HepG2 (cell line): ENCODE results near the gene SLC7A8. TPM values are rescaled to one million over a fixed set of nuclear protein-coding genes. Genes with fewer than 3 reads are reported as not detected.

Source experiments
- ATAC-seq: fragments of 200-7000 bp; cut with Tn5 transposase; 3 replicates; pipeline ENCODE4 v1.9.1; 2020; ENCODE audit warnings: mild to moderate bottlenecking, moderate library complexity
- BruUV-seq: library from RNA; stranded (reverse); fragments of 400-500 nt; replicated peaks from 2 replicates; lab custom pipeline; 2021; lab: Mats Ljungman, UMichigan
- CTCF ChIA-PET: fragments of 300-600 bp; formaldehyde crosslinking; extraction: SDS; loops from one replicate; lab custom pipeline; 2021; ENCODE audit warnings: low total read pairs, inconsistent platforms, low intra/inter-chr PET ratio; lab: Yijun Ruan, JAX
- POLR2A ChIA-PET: fragments of 350-600 bp; sonication (Branson Sonifier 250); formaldehyde crosslinking; loops from one replicate; lab custom pipeline; 2020; ENCODE audit warnings: antibody characterized with exemption, inconsistent platforms; lab: Yijun Ruan, JAX
- DNase-seq: peaks from one replicate; pipeline ENCODE4 v3.0.0-alpha.2; 2015; ENCODE audit warnings: low spot score
- FAIRE-seq: peaks from 3 replicates; lab custom pipeline; 2011; peaks lifted over from hg19 to GRCh38; lab: Jason Lieb, UNC
- H2AFZ ChIP-seq: one replicate; pipeline ENCODE4 v1.6.1; 2011; ENCODE audit warnings: low read length, inconsistent platforms
- H3K27ac ChIP-seq: fragments of 300-600 bp; 3 replicates; pipeline ENCODE4 v1.8.0; 2011; ENCODE audit warnings: mixed run types, mild to moderate bottlenecking, mixed read lengths, low read length, inconsistent platforms; ENCODE audit not compliant: insufficient read depth; ENCODE audit errors: extremely low read length
- H3K27me3 ChIP-seq, 2 experiments: fragments of 200-600 bp in 1 of 2; 2 replicates in 1 of 2; 3 replicates in 1 of 2; pipeline versions ENCODE4 v1.6.0 to v1.8.0; 2011; ENCODE audit warnings: low read length in 2 of 2, mild to moderate bottlenecking in 2 of 2, moderate library complexity in 2 of 2, inconsistent platforms in 1 of 2; ENCODE audit not compliant: insufficient read depth in 2 of 2, control insufficient read depth in 1 of 2
- H3K36me3 ChIP-seq, 2 experiments: fragments of 200-600 bp in 1 of 2; replicated peaks in 1 of 2; 2 replicates in 1 of 2; 3 replicates in 1 of 2; pipeline versions ENCODE4 v1.5.1 to v1.8.0; 2011; ENCODE audit warnings: low read length in 2 of 2, inconsistent platforms in 1 of 2; ENCODE audit not compliant: insufficient read depth in 2 of 2, control insufficient read depth in 1 of 2
- H3K4me1 ChIP-seq: 2 replicates; pipeline ENCODE4 v1.5.1; 2012; ENCODE audit warnings: low read length, inconsistent platforms; ENCODE audit not compliant: insufficient read depth
- H3K4me2 ChIP-seq: 2 replicates; pipeline ENCODE4 v1.6.0; 2011; ENCODE audit warnings: low read depth, low read length, inconsistent platforms
- H3K4me3 ChIP-seq, 3 experiments: fragments of 200-600 bp in 1 of 3; sonication (generic), shearing (Covaris generic) in 1 of 3; replicated peaks in 1 of 3; 2 replicates each; pipeline ENCODE4 v1.5.1; 2011 to 2016; ENCODE audit warnings: low read length in 3 of 3, inconsistent platforms in 2 of 3, low read depth in 2 of 3, mild to moderate bottlenecking in 2 of 3, control low read depth in 1 of 3, mixed read lengths in 1 of 3; ENCODE audit not compliant: insufficient read depth in 1 of 3
- H3K79me2 ChIP-seq: one replicate; pipeline ENCODE4 v1.6.1; 2011; ENCODE audit warnings: low read length, inconsistent platforms; ENCODE audit not compliant: insufficient read depth
- H3K9ac ChIP-seq: 2 replicates; pipeline ENCODE4 v1.6.0; 2011; ENCODE audit warnings: mild to moderate bottlenecking, low read depth, low read length, inconsistent platforms; ENCODE audit not compliant: insufficient read depth
- H3K9me3 ChIP-seq: 2 replicates; pipeline ENCODE4 v1.5.1; 2012; ENCODE audit warnings: mild to moderate bottlenecking, low read length
- H4K20me1 ChIP-seq: 2 replicates; pipeline ENCODE4 v1.6.0; 2011; ENCODE audit warnings: inconsistent platforms, mild to moderate bottlenecking, low read length, moderate library complexity; ENCODE audit not compliant: insufficient read depth
- BRD4 ChIP-seq: sonication (generic); formaldehyde crosslinking; IDR thresholded peaks from 2 replicates; pipeline ENCODE4 v1.4.0; 2020; ENCODE audit warnings: missing genetic modification reagents
- CHD4 ChIP-seq: fragments of 200-600 bp; sonication (generic); IDR thresholded peaks from 2 replicates; pipeline ENCODE4 v1.7.0; 2017; ENCODE audit warnings: mild to moderate bottlenecking, low read length, borderline replicate concordance
- EHMT2 ChIP-seq: fragments of 200-600 bp; sonication (generic); IDR thresholded peaks from 2 replicates; pipeline ENCODE4 v1.7.0; 2017; ENCODE audit warnings: antibody characterized with exemption, low read depth, low read length, borderline replicate concordance
- EZH2 ChIP-seq: conservative IDR thresholded peaks from 2 replicates; pipeline ENCODE4 v1.6.1; 2012; ENCODE audit warnings: mild to moderate bottlenecking, low read depth, low read length, moderate library complexity
- FOSL2 ChIP-seq: sonication (generic); formaldehyde crosslinking; IDR thresholded peaks from 2 replicates; pipeline ENCODE4 v1.4.0; 2020; ENCODE audit warnings: missing genetic modification reagents
- GTF2F1 ChIP-seq: fragments of 150-350 bp; IDR thresholded peaks from 2 replicates; pipeline ENCODE4 v1.6.1; 2014; ENCODE audit warnings: low read length
- GZF1 ChIP-seq: sonication (generic); formaldehyde crosslinking; IDR thresholded peaks from 2 replicates; pipeline ENCODE4 v1.5.1; 2020; ENCODE audit warnings: mild to moderate bottlenecking, missing genetic modification reagents
- IKZF4 ChIP-seq: sonication (generic); formaldehyde crosslinking; IDR thresholded peaks from 2 replicates; pipeline ENCODE4 v1.5.1; 2020; ENCODE audit warnings: borderline replicate concordance, mild to moderate bottlenecking, low read depth, missing genetic modification reagents; ENCODE audit errors: not compliant biosample characterization
- IRF2 ChIP-seq: IDR thresholded peaks from 2 replicates; pipeline ENCODE4 v1.6.1; 2018; ENCODE audit warnings: missing genetic modification reagents, missing compliant biosample characterization
- JUNB ChIP-seq: sonication (generic); formaldehyde crosslinking; IDR thresholded peaks from 2 replicates; pipeline ENCODE4 v1.8.0; 2022; ENCODE audit warnings: missing genetic modification reagents, mild to moderate bottlenecking, borderline replicate concordance
- MTF1 ChIP-seq: sonication (generic); formaldehyde crosslinking; IDR thresholded peaks from 2 replicates; pipeline ENCODE4 v1.5.0; 2020; ENCODE audit warnings: missing genetic modification reagents
- NFKB2 ChIP-seq: sonication (generic); formaldehyde crosslinking; IDR thresholded peaks from 2 replicates; pipeline ENCODE4 v1.4.0; 2020; ENCODE audit warnings: missing genetic modification reagents, borderline replicate concordance
- SSRP1 ChIP-seq: IDR thresholded peaks from 2 replicates; pipeline ENCODE4 v1.6.1; 2016; ENCODE audit warnings: control low read depth
- ZBTB42 ChIP-seq: sonication (generic); formaldehyde crosslinking; IDR thresholded peaks from 2 replicates; pipeline ENCODE4 v1.5.0; 2020; ENCODE audit warnings: mild to moderate bottlenecking, missing genetic modification reagents
- ZNF563 ChIP-seq: sonication (generic); formaldehyde crosslinking; IDR thresholded peaks from 2 replicates; pipeline ENCODE4 v1.8.0; 2022; ENCODE audit warnings: mild to moderate bottlenecking, moderate library complexity, missing genetic modification reagents
- ZNF737 ChIP-seq: sonication (generic); formaldehyde crosslinking; IDR thresholded peaks from 2 replicates; pipeline ENCODE4 v1.5.0; 2020; ENCODE audit warnings: missing genetic modification reagents, mild to moderate bottlenecking, borderline replicate concordance
- ZNF790 ChIP-seq: sonication (generic); formaldehyde crosslinking; IDR thresholded peaks from 2 replicates; pipeline ENCODE4 v1.8.0; 2022; ENCODE audit warnings: missing genetic modification reagents, mild to moderate bottlenecking, borderline replicate concordance
- WGBS: methylation state at CpG from one replicate; pipeline ENCODE4 v1.1.6; 2017; ENCODE audit warnings: low lambda C conversion rate; 5-methylcytosine and 5-hydroxymethylcytosine counted together
- in situ Hi-C: cut with HindIII; loops from 2 replicates; pipeline ENCODE4 v1.10.0; 2017; ENCODE audit warnings: low pct_unique_long_range_greater_than_20kb; ENCODE audit not compliant: extremely low pct_ligation_motif_present
- intact Hi-C: fragments of 100-400 bp; cut with micrococcal nuclease; formaldehyde crosslinking; loops from one replicate; pipeline ENCODE4 v1.10.0; 2022; ENCODE audit not compliant: unreplicated experiment
- polyA plus RNA-seq, 8 experiments: library from polyadenylated mRNA; depleted of rRNA in 3 of 8; stranded (reverse) in 7 of 8; unstranded in 1 of 8; fragments of >200 nt; fragmentation: Illumina TruSeq in 4 of 8; extraction: Trizol in 4 of 8; gene quantifications; 2 replicates each; pipeline versions ENCODE4 v1.2.1 to v1.2.3, GENCODE V29; 2011 to 2016; ENCODE audit warnings: low read depth in 4 of 8, missing spikeins in 1 of 8, mixed read lengths in 1 of 8; ENCODE audit not compliant: insufficient read depth in 1 of 8
- total RNA-seq, 5 experiments: library from RNA; depleted of rRNA; stranded (reverse); fragments of >200 nt; fragmentation: Illumina TruSeq; extraction: Trizol; gene quantifications; 2 replicates each; pipeline ENCODE4 v1.2.3, GENCODE V29; 2016; ENCODE audit warnings: low read depth in 1 of 5
- TF ChIP-seq, protein P1 (sequence below): sonication (generic); formaldehyde crosslinking; IDR thresholded peaks from 2 replicates; pipeline ENCODE4 v1.8.0; 2022; ENCODE audit warnings: missing genetic modification reagents, mild to moderate bottlenecking, moderate library complexity, borderline replicate concordance
- TF ChIP-seq, protein P2 (sequence below): sonication (generic); formaldehyde crosslinking; IDR thresholded peaks from 2 replicates; pipeline ENCODE4 v1.4.0; 2020; ENCODE audit warnings: mild to moderate bottlenecking, missing genetic modification reagents
- TF ChIP-seq, protein P3 (sequence below): sonication (generic); formaldehyde crosslinking; conservative IDR thresholded peaks from 2 replicates; pipeline ENCODE4 v1.4.0; 2020; ENCODE audit warnings: missing genetic modification reagents

Gene SLC7A8
- total and polyA plus RNA-seq, 2 of the 13 experiments (the other 11 are each of a cell fraction or from before 2014, with no cell fraction given), result 0.25 TPM; not detected in 1

DNA sequence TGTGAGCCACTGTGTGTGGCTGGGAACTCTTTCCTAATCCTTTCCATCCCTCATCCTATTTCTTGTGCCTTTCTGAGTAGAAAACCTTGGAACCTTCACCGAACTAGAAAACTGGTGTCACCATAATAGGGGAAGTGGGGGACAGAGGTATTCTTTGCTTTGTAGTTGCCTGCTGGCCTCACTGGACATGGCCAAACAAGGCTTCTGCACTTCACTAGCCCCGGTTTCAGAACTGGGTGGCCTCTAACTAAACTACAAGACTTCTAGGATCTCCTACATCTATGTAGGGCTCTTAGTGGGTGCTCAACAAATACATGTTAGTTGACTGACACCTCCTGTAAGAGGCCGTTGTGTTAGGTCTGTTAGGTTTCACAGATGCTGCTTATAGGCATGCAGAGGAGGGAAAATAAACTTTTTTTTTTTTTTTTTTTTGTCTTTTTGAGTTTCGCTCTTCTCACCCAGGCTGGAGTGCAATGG, 78.1 kb downstream of the SLC7A8 start (continued):
- TF ChIP-seq CHD4 (0 out of 2 replicates have a peak, but pooled peaks have one; percentile 51), GTF2F1 (no peak), SSRP1 (CRISPR knock-in tag) (no peak), ZBTB42 (no peak), JUNB (no peak), FOSL2 (no peak), ZNF563 (no peak), ZNF790 (no peak), IRF2 (CRISPR knock-in tag) (0 out of 2 replicates have a peak, but pooled peaks have one; percentile 5), EZH2 (0 out of 2 replicates have a peak, but pooled peaks have one; percentile 4), EHMT2 (no peak), BRD4 (no peak), IKZF4 (CRISPR knock-in tag) (no peak), MTF1 (CRISPR knock-in tag) (no peak)
- TF ChIP-seq, all 625 proteins: peak for 19

DNA sequence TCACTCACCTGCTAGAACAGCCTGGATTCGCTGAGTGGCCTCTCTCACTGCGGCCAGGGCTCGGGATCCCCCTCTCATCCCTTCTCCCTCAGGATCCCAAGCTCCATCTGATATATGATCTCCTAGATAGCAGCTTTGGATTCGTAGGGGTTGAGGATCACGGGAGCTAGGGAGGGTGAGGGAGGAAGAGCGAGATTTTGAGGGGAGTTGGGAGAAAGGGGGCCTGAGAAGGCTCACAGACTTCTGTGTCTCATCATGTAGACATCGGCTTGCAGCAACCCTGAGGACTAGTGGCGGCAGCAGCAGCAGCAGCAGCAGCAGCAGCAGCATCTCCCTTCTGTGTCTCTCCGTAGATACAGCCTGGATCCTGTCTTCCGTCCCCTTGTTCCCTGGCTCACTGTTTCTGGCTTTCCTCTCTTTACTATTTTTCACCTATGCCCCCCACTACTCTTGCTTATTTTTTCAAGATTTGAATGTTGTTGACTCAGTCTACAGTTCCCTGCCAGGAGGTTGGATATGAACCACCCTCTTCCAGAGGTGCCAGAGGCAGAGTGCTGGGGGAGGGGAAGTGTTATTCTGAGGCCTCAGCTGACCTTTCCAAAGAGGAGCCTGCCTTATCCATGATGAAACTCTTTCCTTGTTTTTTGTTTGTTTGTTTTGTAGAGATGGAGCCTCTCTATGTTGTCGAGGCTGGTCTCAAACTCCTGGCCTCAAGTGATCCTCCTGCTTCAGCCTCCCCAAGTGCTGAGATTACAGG, 78.7 kb downstream of the SLC7A8 start, which contains the start of gene CIROP:
TSS of gene CIROP (minus strand) at position 399 of the 757 bp plus-strand sequence. CDS start at position 330, 69 bp downstream.
- Histone ChIP-seq H4K20me1 (no peaks in the 10 kb centered on the region), H3K27me3 (peaks cover 8 to 49% of the 10 kb centered on the region in 2 experiments), H3K4me2 (peak within 1 kb of the TSS; percentile 70), H3K79me2 (no peaks in the 10 kb centered on the region), H2AFZ (peak within 1 kb of the TSS; percentile 39), H3K9ac (peak within 1 kb of the TSS; percentile 19; the same call in 1 of the 2 replicates), H3K36me3 (no peaks in the 10 kb centered on the region), H3K4me1 (peaks cover 40% of the 10 kb centered on the region), H3K4me3 (peak within 1 kb of the TSS in 2 of 3 experiments; percentile 15 to 44; a peak in 4 of 6 replicates), H3K27ac (no peak within 1 kb of the TSS), H3K9me3 (no peaks in the 10 kb centered on the region)
- POLR2A ChIA-PET, result interaction anchor here (4.5 kb wide), 1 partner anchor 10 kb away, joined by 52 read pairs; the partner anchor contains the start of genes ACIN1 and C14orf119
- FAIRE-seq (no peak), ATAC-seq (peak; percentile 73), DNase-seq (no peak)
- in situ Hi-C loops (loop anchor here (5.0 kb wide), 1 partner anchor 37 kb away; no protein-coding TSS in a partner anchor), intact Hi-C loops (no loop called here)
- no TSS peak for BruUV-seq
- 7% methylated on average over 11 of the region's 11 CpGs for WGBS
- CTCF ChIA-PET, result no interaction called here
- peak; percentile 71 for TF ChIP-seq ZNF737 (CRISPR knock-in tag)
- TF ChIP-seq, protein P1, sequence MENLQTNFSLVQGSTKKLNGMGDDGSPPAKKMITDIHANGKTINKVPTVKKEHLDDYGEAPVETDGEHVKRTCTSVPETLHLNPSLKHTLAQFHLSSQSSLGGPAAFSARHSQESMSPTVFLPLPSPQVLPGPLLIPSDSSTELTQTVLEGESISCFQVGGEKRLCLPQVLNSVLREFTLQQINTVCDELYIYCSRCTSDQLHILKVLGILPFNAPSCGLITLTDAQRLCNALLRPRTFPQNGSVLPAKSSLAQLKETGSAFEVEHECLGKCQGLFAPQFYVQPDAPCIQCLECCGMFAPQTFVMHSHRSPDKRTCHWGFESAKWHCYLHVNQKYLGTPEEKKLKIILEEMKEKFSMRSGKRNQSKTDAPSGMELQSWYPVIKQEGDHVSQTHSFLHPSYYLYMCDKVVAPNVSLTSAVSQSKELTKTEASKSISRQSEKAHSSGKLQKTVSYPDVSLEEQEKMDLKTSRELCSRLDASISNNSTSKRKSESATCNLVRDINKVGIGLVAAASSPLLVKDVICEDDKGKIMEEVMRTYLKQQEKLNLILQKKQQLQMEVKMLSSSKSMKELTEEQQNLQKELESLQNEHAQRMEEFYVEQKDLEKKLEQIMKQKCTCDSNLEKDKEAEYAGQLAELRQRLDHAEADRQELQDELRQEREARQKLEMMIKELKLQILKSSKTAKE, result no peak
- TF ChIP-seq, protein P2, sequence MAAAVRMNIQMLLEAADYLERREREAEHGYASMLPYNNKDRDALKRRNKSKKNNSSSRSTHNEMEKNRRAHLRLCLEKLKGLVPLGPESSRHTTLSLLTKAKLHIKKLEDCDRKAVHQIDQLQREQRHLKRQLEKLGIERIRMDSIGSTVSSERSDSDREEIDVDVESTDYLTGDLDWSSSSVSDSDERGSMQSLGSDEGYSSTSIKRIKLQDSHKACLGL (CRISPR knock-in tag), result no peak
- peak; percentile 62; the same call in 1 of the 2 replicates for TF ChIP-seq NFKB2 (CRISPR knock-in tag)
- TF ChIP-seq ZNF790, result no peak
- TF ChIP-seq GZF1 (CRISPR knock-in tag), result no peak
- TF ChIP-seq, protein P3, sequence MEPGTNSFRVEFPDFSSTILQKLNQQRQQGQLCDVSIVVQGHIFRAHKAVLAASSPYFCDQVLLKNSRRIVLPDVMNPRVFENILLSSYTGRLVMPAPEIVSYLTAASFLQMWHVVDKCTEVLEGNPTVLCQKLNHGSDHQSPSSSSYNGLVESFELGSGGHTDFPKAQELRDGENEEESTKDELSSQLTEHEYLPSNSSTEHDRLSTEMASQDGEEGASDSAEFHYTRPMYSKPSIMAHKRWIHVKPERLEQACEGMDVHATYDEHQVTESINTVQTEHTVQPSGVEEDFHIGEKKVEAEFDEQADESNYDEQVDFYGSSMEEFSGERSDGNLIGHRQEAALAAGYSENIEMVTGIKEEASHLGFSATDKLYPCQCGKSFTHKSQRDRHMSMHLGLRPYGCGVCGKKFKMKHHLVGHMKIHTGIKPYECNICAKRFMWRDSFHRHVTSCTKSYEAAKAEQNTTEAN (CRISPR knock-in tag), result no peak
